ENCODE measurements around the gene CCT6A.
"Not testable (repeated sequence)": the region's sequence is repeated elsewhere in the genome, so short reads cannot be mapped to it uniquely, and the experiment has no call there.

GRCh38 chr7:56047446-56048116, 4.0 kb upstream of the CCT6A start:
- not testable (repeated sequence) for TF ChIP-seq CTCF (IDR thresholded peaks at IDR 0.05)
- TF ChIP-seq POLR2A (IDR thresholded peaks at IDR 0.05), result peak in 1 of 3 donors; percentile 16

Data from body of pancreas (tissue), 4 donors.